ENCODE results near the gene GRIP1. TPM values are rescaled to one million over a fixed set of nuclear protein-coding genes. Genes with fewer than 3 reads are reported as not detected.
"Not testable (repeated sequence)": the region's sequence is repeated elsewhere in the genome, so short reads cannot be mapped to it uniquely, and the experiment has no call there.

Gene GRIP1
- polyA plus RNA-seq, 1 donor from 2014 or later: not detected

- Mint-ChIP-seq H3K4me3 (no peak overlapping the region), H3K27ac (no peak overlapping the region), H3K27me3 (no peaks in the 10 kb centered on the region), H3K4me1 (peaks cover 0 to 2% (median 0%) of the 10 kb centered on the region in 3 donors), H3K36me3 (peaks cover 25% of the 10 kb centered on the region), H3K9me3 (no peaks in the 10 kb centered on the region)
Observed at GRCh38 chr12:66331814-66332213, 347.1 kb downstream of the GRIP1 start.

- no peak overlapping the region for H3K27ac Mint-ChIP-seq
- H3K9me3 Mint-ChIP-seq: no peaks in the 10 kb centered on the region
Observed at GRCh38 chr12:66331016-66331415, 347.9 kb downstream of the GRIP1 start.

GRCh38 chr12:66329941-66330340 lies 348.9 kb downstream of the GRIP1 start:
- Mint-ChIP-seq H3K27ac (no peak overlapping the region), H3K36me3 (peaks cover 27% of the 10 kb centered on the region), H3K4me1 (peaks cover 0 to 3% (median 2%) of the 10 kb centered on the region in 3 donors), H3K4me3 (no peak overlapping the region), H3K9me3 (no peaks in the 10 kb centered on the region), H3K27me3 (no peaks in the 10 kb centered on the region)

More at GRCh38 chr12:66331016-66331415, 347.9 kb downstream of the GRIP1 start:
- Mint-ChIP-seq H3K27me3 (no peaks in the 10 kb centered on the region), H3K4me1 (peaks cover 0 to 2% (median 0%) of the 10 kb centered on the region in 3 donors), H3K4me3 (no peak overlapping the region), H3K36me3 (peaks cover 25% of the 10 kb centered on the region)

- H3K36me3 Mint-ChIP-seq: peaks cover 18% of the 10 kb centered on the region
- no peaks in the 10 kb centered on the region for H3K9me3 Mint-ChIP-seq
- no peaks in the 10 kb centered on the region for H3K27me3 Mint-ChIP-seq
- H3K4me3 Mint-ChIP-seq: no peak overlapping the region
- H3K27ac Mint-ChIP-seq: no peak overlapping the region
- H3K4me1 Mint-ChIP-seq: peaks cover 0 to 3% (median 2%) of the 10 kb centered on the region in 3 donors
Observed at GRCh38 chr12:66323017-66323416, 355.9 kb downstream of the GRIP1 start.

GRCh38 chr12:66321435-66321834 lies 357.4 kb downstream of the GRIP1 start:
- H3K4me3 Mint-ChIP-seq: no peak overlapping the region

GRCh38 chr12:66320996-66321395 lies 357.9 kb downstream of the GRIP1 start:
- H3K27me3 Mint-ChIP-seq: no peaks in the 10 kb centered on the region
- no peaks in the 10 kb centered on the region for H3K9me3 Mint-ChIP-seq
- peaks cover 2 to 3% (median 3%) of the 10 kb centered on the region in 3 donors for H3K4me1 Mint-ChIP-seq
- H3K27ac Mint-ChIP-seq: no peak overlapping the region
- peaks cover 14% of the 10 kb centered on the region for H3K36me3 Mint-ChIP-seq
- no peak overlapping the region for H3K4me3 Mint-ChIP-seq

More at GRCh38 chr12:66321435-66321834, 357.4 kb downstream of the GRIP1 start:
- Mint-ChIP-seq H3K27ac (peak overlapping the region in 1 of 3 donors; percentile 28), H3K4me1 (peaks cover 2 to 3% (median 3%) of the 10 kb centered on the region in 3 donors), H3K36me3 (peaks cover 14% of the 10 kb centered on the region), H3K9me3 (no peaks in the 10 kb centered on the region), H3K27me3 (no peaks in the 10 kb centered on the region)

- H3K27ac Mint-ChIP-seq: no peak overlapping the region
- H3K4me3 Mint-ChIP-seq: no peak overlapping the region
- H3K4me1 Mint-ChIP-seq: peaks cover under 1 to 3% (median 2%) of the 10 kb centered on the region in 3 donors
Observed at GRCh38 chr12:66319266-66319954, 359.5 kb downstream of the GRIP1 start.

GRCh38 chr12:66314278-66314677 lies 364.6 kb downstream of the GRIP1 start:
- no peak overlapping the region for H3K27ac Mint-ChIP-seq
- H3K27me3 Mint-ChIP-seq: no peaks in the 10 kb centered on the region
- H3K9me3 Mint-ChIP-seq: peaks cover 0 to 3% (median 0%) of the 10 kb centered on the region in 3 donors
- peaks cover 21 to 32% (median 24%) of the 10 kb centered on the region in 3 donors for H3K4me1 Mint-ChIP-seq
- H3K36me3 Mint-ChIP-seq: peaks cover 15% of the 10 kb centered on the region
- no peak overlapping the region for H3K4me3 Mint-ChIP-seq

More at GRCh38 chr12:66319266-66319954, 359.5 kb downstream of the GRIP1 start:
- peaks cover 12% of the 10 kb centered on the region for H3K36me3 Mint-ChIP-seq
- no peaks in the 10 kb centered on the region for H3K27me3 Mint-ChIP-seq
- no peaks in the 10 kb centered on the region for H3K9me3 Mint-ChIP-seq

- Mint-ChIP-seq H3K9me3 (peaks cover 0 to 3% (median 0%) of the 10 kb centered on the region in 3 donors), H3K4me1 (peaks cover 19 to 33% (median 28%) of the 10 kb centered on the region in 3 donors), H3K27me3 (no peaks in the 10 kb centered on the region), H3K4me3 (peak overlapping the region in 2 of 4 donors; percentile 34 to 84), H3K36me3 (peaks cover 17% of the 10 kb centered on the region), H3K27ac (peak overlapping the region in 1 of 3 donors; percentile 1)
Observed at GRCh38 chr12:66312189-66312588, 366.7 kb downstream of the GRIP1 start.

- Mint-ChIP-seq H3K27ac (no peak overlapping the region), H3K27me3 (no peaks in the 10 kb centered on the region), H3K9me3 (peaks cover 0 to 3% (median 0%) of the 10 kb centered on the region in 3 donors), H3K36me3 (peaks cover 20% of the 10 kb centered on the region), H3K4me1 (peaks cover 26 to 39% (median 35%) of the 10 kb centered on the region in 3 donors), H3K4me3 (no peak overlapping the region)
Observed at GRCh38 chr12:66309606-66310005, 369.3 kb downstream of the GRIP1 start.

- Mint-ChIP-seq H3K27ac (peak overlapping the region in 2 of 3 donors; percentile 10 to 11), H3K36me3 (peaks cover 6% of the 10 kb centered on the region), H3K9me3 (peaks cover 0 to 1% (median 0%) of the 10 kb centered on the region in 3 donors), H3K4me1 (peaks cover 30 to 35% (median 32%) of the 10 kb centered on the region in 3 donors), H3K27me3 (no peaks in the 10 kb centered on the region), H3K4me3 (peak overlapping the region; percentile 63 to 100 (median 99))
Observed at GRCh38 chr12:66304296-66304900, 374.5 kb downstream of the GRIP1 start.

- peak overlapping the region; percentile 98 to 100 (median 100) for H3K4me3 Mint-ChIP-seq
- not testable (repeated sequence) for H3K36me3 Mint-ChIP-seq, H3K27me3 Mint-ChIP-seq, H3K9me3 Mint-ChIP-seq
- peaks cover 28 to 35% (median 30%) of the 10 kb centered on the region in 3 donors for H3K4me1 Mint-ChIP-seq
- H3K27ac Mint-ChIP-seq: peak overlapping the region; percentile 78 to 97 (median 97)
Observed at GRCh38 chr12:66303316-66303804, 375.5 kb downstream of the GRIP1 start.

GRCh38 chr12:66302827-66303169 lies 376.1 kb downstream of the GRIP1 start:
- Mint-ChIP-seq H3K27ac (peak overlapping the region; percentile 89 to 97 (median 97)), H3K36me3 (peaks cover 3% of the 10 kb centered on the region), H3K4me1 (peaks cover 28 to 35% (median 28%) of the 10 kb centered on the region in 3 donors), H3K27me3 (no peaks in the 10 kb centered on the region), H3K9me3 (peaks cover 0 to 1% (median 0%) of the 10 kb centered on the region in 3 donors), H3K4me3 (peak overlapping the region; percentile 98 to 100 (median 100))

- H3K4me3 Mint-ChIP-seq: peak within 1 kb of the TSS; percentile 98 to 100 (median 100)
- H3K27me3 Mint-ChIP-seq: no peaks in the 10 kb centered on the region
- H3K9me3 Mint-ChIP-seq: peaks cover 0 to 1% (median 0%) of the 10 kb centered on the region in 3 donors
- peak within 1 kb of the TSS; percentile 89 to 97 (median 97) for H3K27ac Mint-ChIP-seq
- peaks cover 28 to 35% (median 28%) of the 10 kb centered on the region in 3 donors for H3K4me1 Mint-ChIP-seq
- peaks cover 3% of the 10 kb centered on the region for H3K36me3 Mint-ChIP-seq
Observed at GRCh38 chr12:66301944-66302826, 376.7 kb downstream of the GRIP1 start, which contains the start of gene HELB. HELB (plus strand) TSS chr12:66302493; CDS start chr12:66302604, 111 bp downstream.
